Mesothelial cell of epicardium (in vitro differentiated cells): ENCODE results near the gene ABCF2. TPM values are rescaled to one million over a fixed set of nuclear protein-coding genes. Genes with fewer than 3 reads are reported as not detected.

Experiments used
- DNase-seq, 2 experiments: peaks; one replicate each; pipeline ENCODE4 v3.0.0; 2021; ENCODE audit warnings: low spot score in 2 of 2; ENCODE audit not compliant: unreplicated experiment in 2 of 2
- H3K27ac Mint-ChIP-seq: 2 replicates; pipeline ENCODE4 v1.8.0; 2021; ENCODE audit warnings: mixed read lengths
- H3K27me3 Mint-ChIP-seq: 2 replicates; pipeline ENCODE4 v1.8.0; 2021; ENCODE audit warnings: low read depth, mixed read lengths
- H3K36me3 Mint-ChIP-seq: 2 replicates; pipeline ENCODE4 v1.8.0; 2021; ENCODE audit warnings: mixed read lengths
- H3K4me1 Mint-ChIP-seq: 2 replicates; pipeline ENCODE4 v1.8.0; 2021; ENCODE audit warnings: mixed read lengths
- H3K4me3 Mint-ChIP-seq: 2 replicates; pipeline ENCODE4 v1.8.0; 2021; ENCODE audit warnings: mild to moderate bottlenecking, moderate library complexity, mixed read lengths
- H3K9me3 Mint-ChIP-seq: 2 replicates; pipeline ENCODE4 v1.8.0; 2021; ENCODE audit warnings: mixed read lengths
- CTCF ChIP-seq: fragments of 200-600 bp; sonication (generic); IDR thresholded peaks from one replicate; pipeline ENCODE4 v1.5.0; 2021; ENCODE audit warnings: antibody characterized with exemption; ENCODE audit not compliant: unreplicated experiment
- total RNA-seq: library from RNA; stranded (reverse); gene quantifications from 3 replicates; pipeline ENCODE4 v1.2.1, GENCODE V29; 2021

Gene ABCF2
- total RNA-seq, 1 donor from 2014 or later: 46.2 TPM

DNA sequence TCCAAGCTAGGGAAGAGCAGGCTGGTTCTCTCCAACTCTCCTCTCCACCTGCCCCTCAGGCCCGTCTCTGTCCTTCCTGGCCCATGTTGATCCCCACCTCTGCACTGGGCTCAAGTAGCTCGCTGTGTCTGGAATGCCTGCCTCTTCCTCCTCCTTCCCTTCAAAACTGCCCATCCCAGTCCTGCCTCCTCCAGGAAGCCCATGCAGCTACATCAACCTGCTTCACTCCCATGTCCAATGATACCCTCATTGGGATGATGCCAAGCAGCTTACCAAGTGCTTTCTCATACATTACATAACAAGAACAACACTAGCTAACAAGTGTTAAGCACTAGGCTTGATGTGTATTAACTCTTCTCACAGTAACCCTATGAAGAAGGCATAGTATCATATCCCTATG, 48.2 kb downstream of the ABCF2 start:
- Mint-ChIP-seq H3K36me3 (no peaks in the 10 kb centered on the region), H3K27me3 (peaks cover 70% of the 10 kb centered on the region), H3K9me3 (no peaks in the 10 kb centered on the region), H3K4me1 (no peaks in the 10 kb centered on the region), H3K4me3 (no peak overlapping the region), H3K27ac (no peak overlapping the region)
- no peak for TF ChIP-seq CTCF
- no peak for DNase-seq

DNA sequence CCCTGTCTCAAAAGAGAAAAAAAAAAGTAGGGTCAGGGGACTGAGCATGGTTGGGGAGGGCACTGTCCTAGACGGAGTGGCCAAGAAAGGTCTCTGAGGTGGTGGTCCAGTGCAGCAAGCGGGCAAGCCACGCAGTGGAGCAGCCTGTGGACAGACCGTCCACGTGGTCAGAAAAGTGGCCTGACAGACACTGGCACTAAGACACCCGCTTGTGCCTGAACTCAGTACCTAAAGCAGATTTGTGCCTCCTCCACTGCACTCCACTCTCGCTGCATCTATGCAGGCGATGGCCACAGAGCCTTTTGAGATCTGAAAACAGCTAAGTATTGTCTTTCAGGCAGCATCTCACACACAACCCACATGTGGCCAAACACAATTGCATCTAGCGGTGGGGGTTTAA, 48.8 kb downstream of the ABCF2 start:
- TF ChIP-seq CTCF: no peak
- no peaks in the 10 kb centered on the region for H3K4me1 Mint-ChIP-seq
- no peak overlapping the region for H3K27ac Mint-ChIP-seq
- H3K4me3 Mint-ChIP-seq: no peak overlapping the region
- no peak for DNase-seq
- peaks cover 76% of the 10 kb centered on the region for H3K27me3 Mint-ChIP-seq
- H3K9me3 Mint-ChIP-seq: no peaks in the 10 kb centered on the region
- no peaks in the 10 kb centered on the region for H3K36me3 Mint-ChIP-seq

- Mint-ChIP-seq H3K27ac (no peak overlapping the region), H3K9me3 (no peaks in the 10 kb centered on the region), H3K27me3 (peaks cover 79% of the 10 kb centered on the region), H3K4me3 (no peak overlapping the region), H3K36me3 (no peaks in the 10 kb centered on the region), H3K4me1 (no peaks in the 10 kb centered on the region)
- DNase-seq: no peak
- TF ChIP-seq CTCF: no peak
Measured at GRCh38 chr7:151177310-151177709, 49.7 kb downstream of the ABCF2 start.

DNA sequence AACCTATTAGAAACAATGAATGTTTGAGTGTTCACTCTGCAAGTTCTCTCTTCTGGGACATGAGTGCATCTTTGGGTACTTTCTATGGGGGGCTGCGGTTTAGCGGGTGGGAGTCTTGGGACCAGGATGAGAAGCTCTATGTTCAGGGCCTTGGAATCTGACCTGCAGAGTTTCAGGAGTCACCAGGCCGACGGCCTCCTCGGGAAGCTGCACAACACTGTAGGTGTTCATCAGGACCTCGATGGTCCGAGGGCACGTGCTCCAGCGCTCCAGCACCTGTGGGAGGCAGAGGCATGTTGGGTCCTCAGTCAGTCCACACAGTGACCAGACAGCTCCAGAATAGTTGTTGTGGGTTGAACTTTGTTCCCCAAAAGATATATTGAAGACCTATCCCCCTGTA, 50.6 kb downstream of the ABCF2 start:
- no peaks in the 10 kb centered on the region for H3K36me3 Mint-ChIP-seq
- peaks cover 82% of the 10 kb centered on the region for H3K27me3 Mint-ChIP-seq
- H3K4me3 Mint-ChIP-seq: no peak overlapping the region
- no peak for DNase-seq
- H3K9me3 Mint-ChIP-seq: no peaks in the 10 kb centered on the region
- no peak overlapping the region for H3K27ac Mint-ChIP-seq
- no peaks in the 10 kb centered on the region for H3K4me1 Mint-ChIP-seq
- TF ChIP-seq CTCF: no peak

- H3K27me3 Mint-ChIP-seq: peaks cover 88% of the 10 kb centered on the region
- no peak for DNase-seq
- H3K9me3 Mint-ChIP-seq: no peaks in the 10 kb centered on the region
- no peaks in the 10 kb centered on the region for H3K36me3 Mint-ChIP-seq
- H3K27ac Mint-ChIP-seq: no peak overlapping the region
- no peak for TF ChIP-seq CTCF
- no peak overlapping the region for H3K4me3 Mint-ChIP-seq
- H3K4me1 Mint-ChIP-seq: no peaks in the 10 kb centered on the region
Measured at GRCh38 chr7:151175793-151176311, 51.2 kb downstream of the ABCF2 start.
